Activated naive CD4-positive, alpha-beta T cell treated with anti-CD3 and anti-CD28 coated beads, Interleukin-2, amount 50 U/mL, for 72 hours (primary cell): Measurements from ENCODE around the gene CYB561. TPM values are rescaled to one million over a fixed set of nuclear protein-coding genes. Genes with fewer than 3 reads are reported as not detected.

ENCODE experiments used
- ATAC-seq, 2 donors: fragments of 150-1000 bp; cut with Tn5 transposase; 2 replicates each; pipeline ENCODE4 v1.10.0; 2021; ENCODE audit warnings: mild to moderate bottlenecking in 2 of 2, moderate library complexity in 2 of 2
- DNase-seq, 2 donors: peaks; one replicate each; pipeline ENCODE4 v3.0.0; 2021 to 2022; ENCODE audit warnings: low spot score in 2 of 2
- H3K27ac Mint-ChIP-seq, 2 donors: one replicate each; pipeline ENCODE4 v1.8.0; 2022; ENCODE audit warnings: mild to moderate bottlenecking in 2 of 2, mixed read lengths in 2 of 2
- H3K36me3 Mint-ChIP-seq, 2 donors: one replicate each; pipeline ENCODE4 v1.8.0; 2022; ENCODE audit warnings: mixed read lengths in 2 of 2
- H3K9me3 Mint-ChIP-seq, 2 donors: one replicate each; pipeline ENCODE4 v1.8.0; 2022; ENCODE audit warnings: mixed read lengths in 2 of 2
- total RNA-seq, 2 donors: library from RNA; stranded (reverse); gene quantifications; one replicate each; pipeline ENCODE4 v1.2.3, GENCODE V29; 2022

Gene CYB561, protein sequence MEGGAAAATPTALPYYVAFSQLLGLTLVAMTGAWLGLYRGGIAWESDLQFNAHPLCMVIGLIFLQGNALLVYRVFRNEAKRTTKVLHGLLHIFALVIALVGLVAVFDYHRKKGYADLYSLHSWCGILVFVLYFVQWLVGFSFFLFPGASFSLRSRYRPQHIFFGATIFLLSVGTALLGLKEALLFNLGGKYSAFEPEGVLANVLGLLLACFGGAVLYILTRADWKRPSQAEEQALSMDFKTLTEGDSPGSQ
- total RNA-seq: 1 to 10 TPM in 1 of 2 donors, under 1 TPM in 1; 0.27 to 2.7 TPM

DNA sequence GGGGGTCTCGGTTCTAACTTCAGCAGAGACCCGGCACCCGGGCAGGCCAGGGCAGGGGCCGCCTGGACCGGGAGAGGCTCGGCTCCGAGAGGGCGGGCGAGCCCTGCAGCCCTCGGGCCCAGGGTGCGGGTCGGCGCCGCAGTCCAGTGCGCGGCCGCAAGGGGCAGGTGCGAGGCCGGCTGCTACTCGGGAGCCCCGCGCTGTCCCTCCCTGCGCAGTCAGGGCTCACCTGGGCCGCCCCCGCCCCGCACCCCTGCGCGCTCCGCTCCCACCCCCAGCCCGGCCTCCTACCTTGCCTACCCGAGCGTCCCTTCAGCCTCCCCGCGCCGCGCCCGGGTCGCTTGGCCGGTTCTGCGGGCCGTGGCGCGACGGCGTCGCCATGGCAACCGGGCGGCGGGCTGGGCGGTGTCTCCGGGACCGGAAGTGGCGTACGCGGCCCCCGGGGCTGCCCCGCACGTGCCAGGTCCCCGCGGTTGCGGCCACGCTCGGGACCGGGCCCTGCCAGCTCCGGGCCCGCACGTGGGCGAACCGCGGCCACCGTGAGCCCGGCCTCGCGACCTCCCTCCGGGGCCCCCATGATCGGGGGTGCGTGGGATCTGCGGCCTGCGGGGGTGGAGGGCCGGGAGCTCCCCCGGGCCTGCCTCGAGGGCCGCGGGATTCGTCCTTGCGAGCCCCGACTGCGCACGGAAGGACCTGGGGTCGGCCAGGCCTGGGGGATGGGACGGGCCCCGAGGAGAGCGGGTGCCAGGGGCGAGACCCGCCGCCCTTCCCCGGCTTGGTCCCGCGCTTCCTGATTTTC lies at the start of gene CYB561:
TSS of gene CYB561 (minus strand) at position 353 of the 799 bp plus-strand sequence. CDS start 8,759 bp downstream, outside the sequence.
- DNase-seq (peak; percentile 71 to 82), ATAC-seq (peak; percentile 64 to 78)
- no peaks in the 10 kb centered on the region for H3K36me3 Mint-ChIP-seq
- H3K9me3 Mint-ChIP-seq: no peaks in the 10 kb centered on the region
- peak within 1 kb of the TSS; percentile 52 to 71 for H3K27ac Mint-ChIP-seq

- ATAC-seq: no peak
- DNase-seq: no peak
- Mint-ChIP-seq H3K27ac (peak overlapping the region in 1 of 2 donors; percentile 29), H3K36me3 (no peaks in the 10 kb centered on the region), H3K9me3 (no peaks in the 10 kb centered on the region)
Measured at GRCh38 chr17:63495491-63495890, 49.4 kb upstream of the CYB561 start.

GRCh38 chr17:63494300-63494928 lies 48.3 kb upstream of the CYB561 start:
- no peak for ATAC-seq
- Mint-ChIP-seq H3K27ac (no peak overlapping the region), H3K36me3 (no peaks in the 10 kb centered on the region), H3K9me3 (no peaks in the 10 kb centered on the region)
- no peak for DNase-seq

DNA sequence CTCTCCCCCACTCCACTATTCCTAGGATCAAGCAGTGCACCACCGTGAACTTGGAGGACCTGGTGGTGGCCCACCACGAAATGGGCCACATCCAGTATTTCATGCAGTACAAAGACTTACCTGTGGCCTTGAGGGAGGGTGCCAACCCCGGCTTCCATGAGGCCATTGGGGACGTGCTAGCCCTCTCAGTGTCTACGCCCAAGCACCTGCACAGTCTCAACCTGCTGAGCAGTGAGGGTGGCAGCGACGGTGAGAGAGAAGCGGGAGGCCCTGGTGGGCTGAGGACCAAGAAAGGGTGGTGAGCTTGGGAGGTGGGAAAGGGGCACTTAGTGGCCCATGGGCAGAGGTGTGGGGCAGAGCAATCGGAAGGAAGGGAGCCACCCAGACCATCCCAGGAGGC lies 47.3 kb upstream of the CYB561 start:
- H3K9me3 Mint-ChIP-seq: no peaks in the 10 kb centered on the region
- ATAC-seq: no peak
- H3K27ac Mint-ChIP-seq: peak overlapping the region in 1 of 2 donors; percentile 22
- DNase-seq: no peak
- no peaks in the 10 kb centered on the region for H3K36me3 Mint-ChIP-seq

GRCh38 chr17:63492940-63493339 lies 46.8 kb upstream of the CYB561 start:
- DNase-seq: no peak
- ATAC-seq: no peak
- peak overlapping the region in 1 of 2 donors; percentile 22 for H3K27ac Mint-ChIP-seq
- H3K36me3 Mint-ChIP-seq: no peaks in the 10 kb centered on the region
- H3K9me3 Mint-ChIP-seq: no peaks in the 10 kb centered on the region

DNA sequence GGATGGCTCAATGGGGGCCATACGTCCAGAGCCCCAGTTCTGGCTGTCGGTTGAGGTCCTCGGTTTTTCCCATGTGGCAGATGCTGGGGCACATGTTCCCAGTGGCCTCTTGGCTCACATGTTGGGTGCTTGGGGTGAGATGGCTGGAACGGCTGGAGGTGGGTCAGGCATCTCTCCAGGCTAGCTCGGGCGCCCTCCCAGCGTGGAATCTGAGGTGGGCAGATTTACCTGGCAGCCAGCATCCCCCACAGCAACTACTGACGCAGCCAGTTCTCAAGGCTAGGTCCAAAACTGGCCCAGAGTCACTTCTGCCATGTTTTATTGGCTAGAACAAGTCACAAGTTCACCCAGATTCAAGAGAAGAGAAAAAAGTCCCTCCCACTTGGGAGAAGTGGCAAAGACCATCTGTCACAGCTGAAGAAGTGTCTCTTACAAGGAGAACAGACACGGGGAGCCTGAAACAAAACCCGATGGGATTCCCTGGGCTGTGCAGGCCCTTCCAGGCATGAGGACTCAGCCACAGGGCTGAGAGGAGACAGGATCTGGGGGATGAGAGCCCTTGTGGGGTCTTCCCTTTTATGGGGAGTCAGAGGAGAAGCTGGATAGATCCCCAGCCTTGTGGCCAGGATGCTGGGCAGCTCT lies 46.0 kb upstream of the CYB561 start:
- Mint-ChIP-seq H3K9me3 (no peaks in the 10 kb centered on the region), H3K27ac (peak overlapping the region in 1 of 2 donors; percentile 77), H3K36me3 (no peaks in the 10 kb centered on the region)
- ATAC-seq (no peak), DNase-seq (no peak)

DNA sequence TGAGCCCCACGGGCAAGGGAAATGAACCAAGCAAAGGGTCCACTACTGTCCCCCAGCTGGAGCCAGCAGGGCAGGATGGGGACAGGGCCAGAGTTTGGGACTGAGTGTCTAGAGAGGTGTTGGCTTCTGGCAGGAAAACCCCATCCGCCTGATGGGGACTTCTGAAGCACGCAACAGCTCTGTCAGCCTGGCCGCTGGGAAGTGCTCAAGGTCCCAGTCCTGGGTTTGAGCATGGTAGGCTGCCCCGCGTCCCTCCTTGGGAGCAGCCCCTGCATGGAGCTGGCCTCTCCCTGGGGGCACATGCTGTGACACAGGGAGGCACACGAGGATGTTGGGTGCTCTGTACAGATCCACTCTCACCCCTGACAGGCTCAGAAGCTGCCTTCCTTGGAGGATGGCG lies 45.3 kb upstream of the CYB561 start:
- DNase-seq (no peak), ATAC-seq (no peak)
- H3K27ac Mint-ChIP-seq: no peak overlapping the region
- H3K9me3 Mint-ChIP-seq: no peaks in the 10 kb centered on the region
- H3K36me3 Mint-ChIP-seq: no peaks in the 10 kb centered on the region

DNA sequence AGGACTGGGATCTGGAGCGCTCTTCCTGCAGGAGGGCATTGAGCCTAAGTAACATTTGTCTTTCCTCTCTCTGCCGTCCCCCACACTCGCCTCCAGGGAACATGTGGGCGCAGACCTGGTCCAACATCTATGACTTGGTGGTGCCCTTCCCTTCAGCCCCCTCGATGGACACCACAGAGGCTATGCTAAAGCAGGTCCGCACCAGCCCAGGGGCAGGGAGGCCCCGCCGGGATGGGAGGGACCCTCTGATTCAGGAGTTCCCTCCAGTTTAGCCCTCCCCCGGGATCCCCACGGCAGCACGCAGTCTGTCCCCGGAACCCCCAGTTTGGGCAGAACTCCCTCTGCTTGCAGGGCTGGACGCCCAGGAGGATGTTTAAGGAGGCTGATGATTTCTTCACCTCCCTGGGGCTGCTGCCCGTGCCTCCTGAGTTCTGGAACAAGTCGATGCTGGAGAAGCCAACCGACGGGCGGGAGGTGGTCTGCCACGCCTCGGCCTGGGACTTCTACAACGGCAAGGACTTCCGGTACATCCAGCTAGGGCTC lies 44.8 kb upstream of the CYB561 start:
- DNase-seq: no peak
- Mint-ChIP-seq H3K36me3 (no peaks in the 10 kb centered on the region), H3K9me3 (no peaks in the 10 kb centered on the region), H3K27ac (no peak overlapping the region)
- no peak for ATAC-seq

- Mint-ChIP-seq H3K36me3 (no peaks in the 10 kb centered on the region), H3K9me3 (no peaks in the 10 kb centered on the region), H3K27ac (no peak overlapping the region)
- DNase-seq (no peak), ATAC-seq (no peak)
Measured at GRCh38 chr17:63490329-63490728, 44.2 kb upstream of the CYB561 start.

DNA sequence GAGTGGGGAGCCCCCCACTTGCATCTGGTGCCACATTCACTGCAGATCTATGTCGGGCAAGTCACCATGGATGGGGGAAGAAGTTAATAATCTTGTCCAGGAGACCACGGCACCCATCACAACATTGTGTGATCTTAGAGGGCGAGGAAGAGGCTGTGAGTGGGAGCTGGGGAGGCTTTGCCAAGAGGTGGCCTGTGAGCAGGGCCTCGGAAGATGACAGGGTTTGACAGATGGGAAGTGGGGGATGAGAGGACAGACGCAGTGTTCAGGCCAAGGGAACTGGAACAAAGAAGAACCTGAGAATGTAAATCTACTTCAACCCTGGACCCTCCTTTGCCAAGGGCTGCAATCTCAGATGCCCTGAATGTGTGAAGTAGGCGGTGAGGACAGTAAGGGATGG lies 43.2 kb upstream of the CYB561 start:
- DNase-seq (no peak), ATAC-seq (no peak)
- Mint-ChIP-seq H3K27ac (peak overlapping the region in 1 of 2 donors; percentile 44), H3K36me3 (no peaks in the 10 kb centered on the region), H3K9me3 (no peaks in the 10 kb centered on the region)

- no peaks in the 10 kb centered on the region for H3K9me3 Mint-ChIP-seq
- ATAC-seq: no peak
- DNase-seq: no peak
- no peaks in the 10 kb centered on the region for H3K36me3 Mint-ChIP-seq
- H3K27ac Mint-ChIP-seq: peak overlapping the region in 1 of 2 donors; percentile 44
Measured at GRCh38 chr17:63488851-63489250, 42.7 kb upstream of the CYB561 start.

DNA sequence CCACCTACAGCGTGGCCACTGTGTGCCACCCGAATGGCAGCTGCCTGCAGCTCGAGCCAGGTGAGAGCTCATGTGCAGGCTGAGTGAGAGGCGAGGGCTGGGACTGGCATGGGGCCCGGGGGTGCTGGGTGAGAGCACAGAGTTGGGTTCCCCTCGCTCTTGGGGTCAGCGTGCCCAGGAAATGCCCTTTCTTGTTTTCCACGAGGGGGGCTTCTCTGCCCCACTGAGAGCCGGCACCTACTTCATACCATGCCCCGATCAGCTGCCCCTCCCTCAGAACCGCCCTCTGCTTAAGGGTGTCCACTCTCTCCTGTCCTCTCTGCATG lies 40.9 kb upstream of the CYB561 start:
- no peaks in the 10 kb centered on the region for H3K9me3 Mint-ChIP-seq
- no peaks in the 10 kb centered on the region for H3K36me3 Mint-ChIP-seq
- DNase-seq (no peak), ATAC-seq (no peak)
- no peak overlapping the region for H3K27ac Mint-ChIP-seq

- Mint-ChIP-seq H3K9me3 (no peaks in the 10 kb centered on the region), H3K27ac (no peak overlapping the region), H3K36me3 (no peaks in the 10 kb centered on the region)
- ATAC-seq: no peak
- no peak for DNase-seq
Measured at GRCh38 chr17:63486317-63487013, 40.4 kb upstream of the CYB561 start.

DNA sequence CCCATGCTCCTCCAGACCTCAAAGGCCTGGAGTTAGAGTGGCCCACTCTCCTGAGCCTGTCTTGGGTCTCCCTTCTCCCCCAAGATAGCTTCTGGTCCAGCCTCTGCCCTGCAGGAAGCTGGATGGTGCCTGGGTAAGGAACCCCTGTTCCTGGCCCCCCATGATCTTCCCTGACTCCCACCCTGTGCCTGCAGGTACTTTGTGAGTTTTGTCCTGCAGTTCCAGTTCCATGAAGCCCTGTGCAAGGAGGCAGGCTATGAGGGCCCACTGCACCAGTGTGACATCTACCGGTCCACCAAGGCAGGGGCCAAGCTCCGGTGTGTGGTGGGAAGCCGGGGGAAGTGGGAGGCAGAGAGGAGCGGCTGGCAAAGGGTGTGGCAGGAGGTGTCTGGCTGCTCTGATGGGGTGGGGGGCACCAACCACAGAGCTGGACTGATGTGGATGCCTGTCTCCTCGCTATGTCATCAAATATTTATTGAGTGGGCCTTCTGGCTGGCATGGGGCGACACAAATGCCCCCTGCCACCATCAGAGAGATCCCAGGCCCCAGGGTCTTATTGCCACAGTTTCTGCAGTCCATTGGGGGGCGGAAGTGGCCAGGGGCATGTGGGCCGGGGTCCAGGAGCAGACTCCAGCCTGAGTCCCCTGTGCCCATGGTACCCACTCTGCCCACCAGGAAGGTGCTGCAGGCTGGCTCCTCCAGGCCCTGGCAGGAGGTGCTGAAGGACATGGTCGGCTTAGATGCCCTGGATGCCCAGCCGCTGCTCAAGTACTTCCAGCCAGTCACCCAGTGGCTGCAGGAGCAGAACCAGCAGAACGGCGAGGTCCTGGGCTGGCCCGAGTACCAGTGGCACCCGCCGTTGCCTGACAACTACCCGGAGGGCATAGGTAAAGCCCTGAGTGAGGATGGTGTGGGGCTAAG lies 37.8 kb upstream of the CYB561 start:
- Mint-ChIP-seq H3K36me3 (no peaks in the 10 kb centered on the region), H3K9me3 (no peaks in the 10 kb centered on the region), H3K27ac (peak overlapping the region in 1 of 2 donors; percentile 5)
- ATAC-seq (no peak), DNase-seq (no peak)

GRCh38 chr17:63483038-63483437 lies 36.9 kb upstream of the CYB561 start:
- no peak for DNase-seq
- Mint-ChIP-seq H3K9me3 (no peaks in the 10 kb centered on the region), H3K36me3 (no peaks in the 10 kb centered on the region), H3K27ac (peak overlapping the region in 1 of 2 donors; percentile 5)
- ATAC-seq: no peak
